Coronary artery (tissue), 2 donors: Measurements from ENCODE around the gene PLK5.
A peak's percentile ranks its signal among the peaks of the same experiment; 100 is the strongest.
"Not testable (repeated sequence)": the region's sequence is repeated elsewhere in the genome, so short reads cannot be mapped to it uniquely, and the experiment has no call there.

Experiments used
- DNase-seq: peaks from one replicate; pipeline ENCODE4 v3.0.0-alpha.2; 2017; ENCODE audit warnings: low spot score
- H3K27ac ChIP-seq, 2 donors: fragments of 200-600 bp; sonication (generic); one replicate each; pipeline ENCODE4 v1.5.1; 2016 to 2019
- H3K4me3 ChIP-seq: fragments of 200-600 bp; sonication (generic); 2 replicates; pipeline ENCODE4 v1.5.1; 2016; ENCODE audit warnings: mild to moderate bottlenecking, moderate library complexity
- TF ChIP-seq, protein P1 (sequence below): fragments of 200-600 bp; sonication (generic); IDR thresholded peaks from one replicate; pipeline ENCODE4 v1.5.1; 2019; ENCODE audit warnings: antibody characterized with exemption

The PLK5 gene, protein sequence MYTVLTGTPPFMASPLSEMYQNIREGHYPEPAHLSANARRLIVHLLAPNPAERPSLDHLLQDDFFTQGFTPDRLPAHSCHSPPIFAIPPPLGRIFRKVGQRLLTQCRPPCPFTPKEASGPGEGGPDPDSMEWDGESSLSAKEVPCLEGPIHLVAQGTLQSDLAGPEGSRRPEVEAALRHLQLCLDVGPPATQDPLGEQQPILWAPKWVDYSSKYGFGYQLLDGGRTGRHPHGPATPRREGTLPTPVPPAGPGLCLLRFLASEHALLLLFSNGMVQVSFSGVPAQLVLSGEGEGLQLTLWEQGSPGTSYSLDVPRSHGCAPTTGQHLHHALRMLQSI

DNA sequence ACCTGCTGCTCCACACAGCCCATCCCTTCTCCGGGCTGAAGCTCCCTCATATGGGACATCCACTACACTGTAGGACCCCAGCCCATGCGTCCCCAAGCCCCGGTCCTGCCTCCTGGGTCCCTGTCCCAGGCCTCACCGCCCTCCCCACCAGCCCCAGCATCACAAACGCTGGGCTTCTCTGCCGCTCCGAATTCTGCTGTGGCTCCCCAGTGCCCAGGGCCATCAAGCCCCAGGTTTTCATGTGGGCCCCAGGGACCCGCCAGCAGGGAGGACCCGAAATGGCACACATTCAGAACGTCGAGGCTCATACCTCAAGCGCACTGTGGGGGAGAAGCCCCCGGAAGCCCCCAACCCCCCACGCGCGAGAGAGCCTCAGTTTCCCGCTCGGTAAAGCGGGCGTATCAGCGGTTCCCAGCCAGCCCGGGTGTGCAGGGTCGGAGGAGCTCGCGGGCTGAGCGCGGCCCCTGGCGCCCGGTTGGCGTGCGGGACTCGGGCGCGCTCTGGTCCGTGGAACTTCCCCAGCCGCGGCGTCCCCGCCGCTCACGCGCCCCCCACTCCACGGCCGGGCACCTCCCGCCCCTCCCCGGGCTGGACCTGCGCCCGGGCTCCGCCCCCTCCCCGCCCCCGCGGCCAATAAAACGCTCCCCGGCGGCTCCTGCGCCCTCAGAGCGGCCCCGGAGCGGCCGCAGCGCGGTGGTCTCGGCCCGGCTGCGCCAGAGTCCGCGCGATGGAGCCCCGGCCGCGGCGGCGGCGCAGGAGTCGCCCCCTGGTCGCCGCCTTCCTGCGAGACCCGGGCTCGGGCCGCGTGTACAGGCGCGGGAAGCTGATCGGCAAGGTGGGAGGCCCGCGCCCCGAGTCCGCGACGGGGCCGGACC is at the start of gene PLK5:
TSS of gene PLK5 (plus strand) at position 666 of the 875 bp plus-strand sequence. CDS start 2,920 bp downstream, outside the sequence.
- TF ChIP-seq, protein P1, sequence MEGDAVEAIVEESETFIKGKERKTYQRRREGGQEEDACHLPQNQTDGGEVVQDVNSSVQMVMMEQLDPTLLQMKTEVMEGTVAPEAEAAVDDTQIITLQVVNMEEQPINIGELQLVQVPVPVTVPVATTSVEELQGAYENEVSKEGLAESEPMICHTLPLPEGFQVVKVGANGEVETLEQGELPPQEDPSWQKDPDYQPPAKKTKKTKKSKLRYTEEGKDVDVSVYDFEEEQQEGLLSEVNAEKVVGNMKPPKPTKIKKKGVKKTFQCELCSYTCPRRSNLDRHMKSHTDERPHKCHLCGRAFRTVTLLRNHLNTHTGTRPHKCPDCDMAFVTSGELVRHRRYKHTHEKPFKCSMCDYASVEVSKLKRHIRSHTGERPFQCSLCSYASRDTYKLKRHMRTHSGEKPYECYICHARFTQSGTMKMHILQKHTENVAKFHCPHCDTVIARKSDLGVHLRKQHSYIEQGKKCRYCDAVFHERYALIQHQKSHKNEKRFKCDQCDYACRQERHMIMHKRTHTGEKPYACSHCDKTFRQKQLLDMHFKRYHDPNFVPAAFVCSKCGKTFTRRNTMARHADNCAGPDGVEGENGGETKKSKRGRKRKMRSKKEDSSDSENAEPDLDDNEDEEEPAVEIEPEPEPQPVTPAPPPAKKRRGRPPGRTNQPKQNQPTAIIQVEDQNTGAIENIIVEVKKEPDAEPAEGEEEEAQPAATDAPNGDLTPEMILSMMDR: no peak
- no peak within 1 kb of the TSS for H3K27ac ChIP-seq
- no peak for DNase-seq
- H3K4me3 ChIP-seq: peak within 1 kb of the TSS; percentile 61

DNA sequence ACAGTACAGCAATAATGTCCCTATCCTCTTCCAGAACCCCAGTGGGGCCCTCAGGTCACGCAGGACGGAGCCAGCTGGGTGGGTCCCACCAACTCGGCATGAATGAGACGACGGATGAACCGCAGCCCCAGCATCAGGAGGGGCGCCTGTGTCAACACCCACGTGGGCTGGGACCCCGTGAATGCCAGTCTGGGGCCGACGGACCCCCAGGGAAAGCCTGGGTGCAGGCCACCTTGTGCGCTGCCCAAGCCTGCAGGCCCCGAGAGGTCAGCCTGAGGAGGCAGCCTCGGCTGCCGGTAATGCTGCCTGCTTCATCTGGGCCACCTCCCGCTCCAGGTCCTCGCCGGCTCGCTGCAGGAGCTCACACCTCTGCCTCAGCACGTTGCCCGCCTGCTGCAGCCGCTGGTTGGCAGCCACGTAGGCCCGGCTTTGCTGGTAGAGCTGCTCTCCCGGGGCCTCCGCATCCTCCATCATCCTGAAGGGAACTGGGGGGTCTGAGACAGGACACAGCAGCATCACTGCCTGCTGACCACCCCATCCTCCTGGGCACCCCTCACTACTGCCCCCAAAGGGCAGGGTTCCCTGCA is 49.0 kb upstream of the PLK5 start:
- Histone ChIP-seq H3K27ac (no peak overlapping the region), H3K4me3 (no peak overlapping the region)
- TF ChIP-seq, protein P1: no peak
- no peak for DNase-seq

DNA sequence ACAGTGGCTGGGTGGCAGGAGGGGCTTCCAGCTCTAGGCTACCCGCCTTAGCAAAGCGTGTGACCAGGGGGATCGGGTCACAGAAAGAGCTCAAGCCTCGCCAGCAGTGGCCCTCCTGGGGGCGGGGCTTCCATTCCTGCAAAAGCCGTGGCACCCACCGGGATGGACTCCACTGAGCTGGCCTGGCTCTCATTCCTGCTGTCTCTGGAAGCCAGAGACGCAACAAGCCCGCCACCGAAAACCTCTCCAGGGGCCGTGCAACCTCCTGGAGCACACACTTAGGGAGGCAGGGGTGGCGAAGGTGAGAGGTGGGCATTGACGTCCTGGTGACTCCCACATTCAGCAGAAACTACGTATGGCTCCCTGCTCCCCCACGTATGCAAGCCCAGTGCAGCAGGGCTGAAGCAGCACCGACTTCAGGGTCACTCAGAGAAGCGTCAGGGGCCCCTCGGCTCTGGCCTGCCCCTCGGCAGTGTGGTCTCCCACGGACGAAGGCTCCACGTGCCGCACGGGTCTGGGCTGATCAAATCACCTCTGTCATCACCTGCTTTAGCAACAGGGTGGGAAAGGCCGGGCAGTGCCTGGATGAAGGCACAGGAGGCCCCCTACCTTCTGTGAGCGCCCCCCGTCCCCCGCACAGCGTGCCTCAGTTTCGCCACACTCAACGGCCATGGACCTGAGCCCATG is 48.0 kb upstream of the PLK5 start:
- Histone ChIP-seq H3K4me3 (no peak overlapping the region), H3K27ac (no peak overlapping the region)
- no peak for DNase-seq
- TF ChIP-seq, protein P1: no peak

DNA sequence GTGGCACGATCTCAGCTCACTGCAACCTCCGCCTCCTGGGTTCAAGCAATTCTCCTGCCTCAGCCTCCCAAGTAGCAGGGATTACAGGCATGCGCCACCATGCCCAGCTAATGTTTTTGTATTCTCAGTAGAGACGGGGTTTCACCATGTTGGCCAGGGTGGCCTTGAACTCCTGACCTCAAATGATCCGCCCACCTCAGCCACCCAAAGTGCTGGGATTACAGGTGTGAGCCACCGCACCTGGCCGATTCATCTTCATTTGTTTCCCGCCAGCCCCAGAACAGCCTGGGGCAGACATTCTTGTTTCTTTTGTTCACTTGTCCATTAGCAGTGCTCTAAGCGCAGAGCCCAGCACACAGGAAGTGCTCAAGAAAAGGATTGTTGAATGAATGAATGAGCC is 46.8 kb upstream of the PLK5 start:
- H3K4me3 ChIP-seq, H3K27ac ChIP-seq, DNase-seq: not testable (repeated sequence)

DNA sequence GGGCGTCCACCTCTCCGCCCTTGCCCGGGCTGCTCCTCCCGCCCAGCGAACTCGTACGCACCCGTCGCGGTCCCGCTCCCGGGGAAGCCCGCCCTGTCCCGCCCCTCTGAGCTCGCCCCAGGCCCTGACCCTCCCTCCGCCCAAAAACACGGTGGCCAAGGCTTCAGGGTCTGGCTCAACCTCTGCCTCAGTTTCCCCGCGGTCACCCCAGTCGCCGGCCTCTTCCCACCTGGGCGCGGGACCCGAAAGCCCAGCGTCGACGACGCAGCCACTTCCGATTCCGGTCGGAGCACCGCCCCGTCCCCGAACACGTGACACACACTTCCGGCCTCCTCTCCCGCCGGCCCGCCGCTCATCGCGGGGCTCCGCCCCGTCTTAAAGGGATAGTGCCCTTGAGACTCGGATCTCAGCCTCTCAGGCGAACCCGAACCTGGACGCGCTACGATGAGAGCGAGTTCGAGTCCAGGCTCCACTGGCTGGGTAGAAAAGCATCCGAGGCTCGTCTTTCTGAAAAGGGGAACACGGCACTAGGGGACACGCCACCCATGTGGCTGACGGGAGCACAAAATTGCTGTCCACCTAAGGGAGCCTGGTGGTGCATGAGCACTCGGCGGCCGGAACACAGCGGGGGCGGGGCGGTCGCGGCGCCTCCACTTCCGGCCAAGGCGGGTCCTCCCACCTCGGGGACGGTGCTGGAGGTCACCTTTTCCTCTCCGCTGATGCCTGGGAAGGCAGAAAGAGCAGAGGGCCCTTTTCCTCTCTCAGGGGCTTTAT is 44.8 kb upstream of the PLK5 start, which contains the start of gene C19orf25:
TSS of gene C19orf25 (minus strand) at position 282 of the 774 bp plus-strand sequence. CDS start 312 bp downstream, outside the sequence.
- TF ChIP-seq, protein P1: no peak
- DNase-seq: peak; percentile 95
- Histone ChIP-seq H3K4me3 (peak within 1 kb of the TSS; percentile 90), H3K27ac (peak within 1 kb of the TSS; percentile 41 to 82)

DNA sequence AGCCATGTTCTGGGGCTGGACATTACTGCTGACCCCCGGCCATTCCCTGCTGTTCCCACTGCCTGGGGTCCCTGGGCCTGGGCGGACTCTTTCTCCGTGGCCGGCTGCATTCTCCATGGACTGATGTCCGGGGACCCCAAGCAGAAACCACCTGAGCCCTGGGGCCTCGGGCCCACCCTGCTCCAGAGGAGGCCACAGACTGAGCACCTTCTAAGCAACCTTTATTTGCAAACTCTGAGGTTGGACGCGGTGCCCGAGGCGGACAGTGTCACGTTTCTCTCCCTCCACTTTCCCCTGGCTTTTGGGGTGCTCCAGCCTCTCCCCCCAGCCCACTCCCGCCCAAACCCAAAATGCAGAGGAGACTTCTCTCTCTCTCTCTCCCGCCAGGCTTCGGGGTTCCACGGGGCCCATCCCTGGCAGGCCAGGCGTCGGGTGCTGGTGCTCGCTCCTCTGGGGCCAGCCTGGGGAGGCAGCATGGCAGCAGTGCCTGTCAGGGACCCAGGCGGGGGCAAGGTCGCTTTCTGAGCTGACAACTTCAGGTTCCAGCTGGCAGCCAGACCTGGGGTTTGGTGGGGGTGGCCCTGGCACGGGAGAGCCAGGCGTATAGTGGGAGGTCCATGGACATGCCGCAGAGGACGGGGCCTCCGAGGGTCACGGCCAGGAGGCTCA is 42.5 kb upstream of the PLK5 start:
- TF ChIP-seq, protein P1: no peak
- DNase-seq: no peak
- H3K27ac ChIP-seq: no peak overlapping the region
- H3K4me3 ChIP-seq: no peak overlapping the region
